Hippocampal formation (tissue), 2 donors: Measurements from ENCODE around the gene PPP2CA.
A peak's percentile ranks its signal among the peaks of the same experiment; 100 is the strongest.
"Not testable (repeated sequence)": the region's sequence is repeated elsewhere in the genome, so short reads cannot be mapped to it uniquely, and the experiment has no call there.

Experiments
- DNase-seq, 2 donors: peaks; one replicate each; lab custom pipeline; 2025; lab: John Stamatoyannopoulos, UW

The PPP2CA gene

DNA sequence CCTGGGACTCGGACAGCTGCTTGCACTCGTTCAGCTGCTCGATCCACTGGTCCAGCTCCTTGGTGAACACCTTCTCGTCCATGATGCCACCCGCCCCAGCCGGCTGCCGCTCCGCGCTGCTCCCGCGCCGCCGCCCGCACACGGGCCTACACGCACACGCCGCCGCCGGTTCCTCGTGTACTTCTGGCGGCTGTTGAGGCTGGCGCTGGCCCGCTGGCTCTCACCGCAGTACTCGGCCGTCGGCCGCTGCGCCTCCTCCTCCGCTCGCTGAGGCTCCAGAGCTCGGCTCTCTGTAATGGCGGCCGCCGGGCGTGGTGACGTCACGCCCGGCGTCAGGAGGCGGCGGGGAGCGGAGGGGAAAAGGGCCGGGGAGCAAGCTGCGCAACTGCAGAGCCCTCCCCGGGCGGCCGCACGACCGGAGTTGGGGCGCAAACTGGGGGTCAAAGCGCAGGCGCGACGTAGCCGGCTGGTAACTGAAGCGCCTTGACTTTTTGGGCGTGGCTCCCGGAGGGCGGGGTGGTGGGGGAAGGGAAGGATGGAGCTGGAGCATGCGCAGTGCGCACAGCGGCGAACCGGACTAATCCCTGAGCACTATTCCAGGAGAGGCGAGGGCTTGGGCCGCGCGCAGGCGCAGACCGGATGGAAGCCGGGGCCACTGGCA lies at the start of gene PPP2CA:
Gene PPP2CA, minus strand, starts transcription at position 294 of the 661 bp plus-strand sequence. Its CDS starts 212 bp downstream, at position 82.
- DNase-seq: peak; percentile 97 to 98

DNA sequence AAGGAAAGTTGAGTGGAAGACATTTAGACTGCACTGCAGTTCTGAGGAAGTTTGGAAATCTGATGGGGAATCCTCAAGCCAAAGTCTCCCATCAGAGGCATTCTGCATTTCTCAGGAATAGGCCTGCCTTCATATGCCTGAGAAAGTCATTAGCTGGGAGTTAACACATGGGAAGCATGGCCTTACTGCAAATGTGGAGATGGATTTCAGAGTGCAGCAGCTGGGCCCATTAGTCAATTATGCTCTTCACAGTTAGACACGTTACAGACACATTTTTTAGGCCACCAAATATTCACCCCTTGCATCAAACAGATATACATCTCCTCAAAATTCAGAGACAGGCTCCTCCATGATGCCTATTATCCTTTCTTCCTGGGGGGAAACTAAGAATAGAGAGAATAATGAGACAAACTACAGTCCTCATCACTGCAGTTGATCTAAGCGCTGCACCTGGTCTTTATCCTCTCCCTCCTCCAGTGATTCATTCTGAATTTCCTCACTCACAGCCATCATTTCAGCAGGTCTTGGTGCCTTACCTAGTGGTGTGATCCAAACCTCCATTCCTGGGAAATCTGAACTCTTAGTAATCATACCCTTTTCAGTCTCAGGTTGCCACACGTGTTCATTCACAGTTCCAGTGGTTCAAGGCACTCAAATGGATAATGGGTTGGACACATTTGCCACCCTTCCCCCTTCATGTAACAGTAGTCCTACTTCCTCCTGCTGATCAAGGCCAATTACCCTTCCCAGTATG lies 47.9 kb upstream of the PPP2CA start:
- no peak for DNase-seq

- no peak for DNase-seq
Measured at GRCh38 chr5:134271059-134271458, 45.2 kb upstream of the PPP2CA start.

GRCh38 chr5:134268919-134269318 lies 43.0 kb upstream of the PPP2CA start:
- no peak for DNase-seq

DNA sequence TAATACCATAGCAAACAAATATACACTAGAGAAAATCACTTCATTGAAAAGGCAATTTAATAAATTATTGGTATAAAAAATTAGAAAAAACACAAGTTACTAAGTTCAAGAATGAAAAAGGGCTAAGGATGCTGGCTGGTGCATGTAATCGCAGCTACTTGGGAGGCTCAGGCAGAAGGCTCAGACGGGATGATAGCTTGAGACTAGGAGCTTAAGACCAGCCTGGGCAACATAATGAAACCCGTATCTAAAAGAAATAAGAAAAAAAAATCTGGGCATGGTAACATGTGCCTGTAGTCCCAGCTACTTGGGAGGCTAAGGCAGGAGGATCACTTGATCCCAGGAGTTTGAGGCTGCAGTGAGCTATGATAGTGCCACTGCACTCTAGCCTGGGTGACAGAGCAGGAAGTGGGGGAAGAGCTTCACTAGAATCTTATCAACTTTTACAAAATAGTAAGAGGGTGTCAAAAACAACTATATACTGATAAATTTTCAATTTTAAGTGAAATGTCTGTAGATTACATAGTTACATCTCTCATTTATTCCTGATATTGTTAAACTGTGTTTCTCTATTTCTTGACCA lies 42.2 kb upstream of the PPP2CA start:
- no peak for DNase-seq

- no peak for DNase-seq
Measured at GRCh38 chr5:134267366-134268018, 41.6 kb upstream of the PPP2CA start.

DNA sequence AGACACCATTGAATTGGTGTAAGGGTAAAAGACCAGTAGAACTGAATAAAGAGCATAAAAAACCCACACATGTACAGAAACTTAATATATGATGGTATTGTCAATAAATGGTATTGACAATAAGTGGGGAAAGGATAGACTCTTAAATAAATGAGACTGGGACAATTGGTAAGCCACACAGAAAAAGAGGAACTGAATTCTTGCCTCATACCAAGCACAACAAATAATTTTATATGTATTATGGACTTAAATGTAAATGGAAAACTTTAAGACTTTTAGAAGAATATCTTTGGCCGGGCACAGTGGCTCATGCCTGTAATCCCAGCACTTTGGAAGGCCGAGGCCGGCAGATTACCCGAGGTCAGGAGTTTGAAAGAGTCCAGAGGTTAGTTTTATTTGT lies 37.9 kb upstream of the PPP2CA start:
- no peak for DNase-seq

DNA sequence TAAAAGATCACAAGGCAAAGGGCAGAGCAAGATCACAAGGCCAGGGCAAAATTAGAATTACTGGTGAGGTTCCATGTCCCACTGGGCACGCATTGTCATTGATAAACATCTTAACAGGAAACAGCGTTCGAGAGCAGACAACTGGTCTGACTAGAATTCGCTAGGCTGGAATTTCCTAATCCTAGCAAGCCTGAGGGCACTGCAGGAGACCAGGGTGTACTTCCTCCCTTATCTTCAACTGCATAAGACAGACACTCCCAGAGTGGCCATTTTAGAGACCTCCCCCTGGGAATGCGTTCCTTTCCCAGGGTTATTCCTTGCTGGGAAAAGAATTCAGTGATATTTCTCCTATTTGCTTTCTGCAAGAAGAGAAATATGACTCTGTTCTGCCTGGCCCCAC lies 36.8 kb upstream of the PPP2CA start:
- DNase-seq: not testable (repeated sequence)

DNA sequence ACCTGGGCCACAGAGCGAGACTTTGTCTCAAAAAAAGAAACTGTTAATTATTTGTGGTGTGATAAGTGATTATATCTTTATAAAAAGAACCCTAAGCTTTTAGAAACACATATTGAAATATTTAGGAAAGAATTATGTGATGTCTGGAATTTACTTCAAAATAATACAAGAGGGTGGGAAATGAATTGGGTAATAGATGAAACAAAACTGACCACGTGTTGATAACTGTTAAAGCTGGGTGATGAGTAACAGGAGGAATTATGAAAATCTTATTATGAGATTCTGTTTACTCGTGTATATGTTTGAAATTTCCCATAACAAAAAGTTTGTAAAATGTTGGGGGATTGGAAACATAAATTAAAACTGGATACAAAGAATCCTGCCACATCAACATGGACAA lies 33.0 kb upstream of the PPP2CA start:
- no peak for DNase-seq

GRCh38 chr5:134257176-134257575 lies 31.3 kb upstream of the PPP2CA start:
- no peak for DNase-seq

- no peak for DNase-seq
Measured at GRCh38 chr5:134255418-134256150, 29.7 kb upstream of the PPP2CA start.

DNA sequence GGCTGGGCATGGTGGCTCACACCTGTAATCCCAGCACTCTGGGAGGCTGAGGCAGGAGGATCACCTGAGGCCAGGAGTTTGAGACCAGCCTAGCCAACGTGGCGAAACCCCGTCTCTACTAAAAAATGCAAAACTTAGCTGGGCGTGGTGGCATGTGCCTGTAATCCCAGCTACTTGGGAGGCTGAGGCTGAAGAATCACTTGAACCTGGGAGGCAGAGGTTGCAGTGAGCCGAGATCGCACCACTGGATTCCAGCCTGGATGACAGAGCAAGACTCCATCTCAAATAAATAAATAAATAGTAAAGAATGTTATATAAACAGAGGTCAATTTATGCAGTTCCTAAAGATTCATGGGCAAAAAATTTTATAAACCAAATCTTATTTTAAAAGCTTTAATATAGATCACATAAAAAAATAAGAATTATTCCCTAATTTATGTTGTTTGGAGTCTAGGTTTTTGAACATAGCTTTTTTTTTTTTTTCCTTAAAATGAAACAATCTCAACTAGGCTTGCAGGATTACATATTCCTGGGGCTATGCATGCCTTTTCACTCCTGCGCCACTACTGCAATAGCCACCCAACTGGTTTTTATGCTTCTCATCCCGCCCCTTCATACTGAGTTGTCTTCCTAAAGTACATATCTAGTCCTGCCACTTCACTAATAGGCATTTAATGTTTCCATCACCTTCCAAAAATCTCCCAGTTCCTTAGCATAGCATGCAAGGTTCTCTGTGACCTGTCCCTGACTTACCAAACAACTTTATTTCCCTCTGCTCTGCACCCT lies 27.7 kb upstream of the PPP2CA start:
- DNase-seq: not testable (repeated sequence)

DNA sequence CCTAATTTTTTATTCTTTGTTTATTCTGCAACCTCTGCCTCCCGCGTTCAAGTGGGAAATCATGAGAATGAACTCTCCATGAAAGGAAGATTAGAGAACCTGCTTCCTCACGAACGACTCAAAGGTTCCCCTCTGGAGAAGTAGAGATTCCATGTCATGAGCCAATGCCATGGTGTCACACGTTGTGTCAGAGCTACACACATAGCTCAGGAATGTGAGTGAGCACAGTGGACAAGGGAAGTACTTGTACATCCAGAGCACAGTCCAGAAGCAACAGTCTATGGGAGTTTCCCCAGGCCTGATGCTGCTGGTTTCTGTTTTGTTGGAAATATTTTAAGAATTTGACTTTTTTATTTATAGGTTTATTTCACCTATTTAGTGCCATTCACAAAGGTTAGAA lies 26.8 kb upstream of the PPP2CA start:
- no peak for DNase-seq

- DNase-seq: no peak
Measured at GRCh38 chr5:134250949-134251348, 25.1 kb upstream of the PPP2CA start.

DNA sequence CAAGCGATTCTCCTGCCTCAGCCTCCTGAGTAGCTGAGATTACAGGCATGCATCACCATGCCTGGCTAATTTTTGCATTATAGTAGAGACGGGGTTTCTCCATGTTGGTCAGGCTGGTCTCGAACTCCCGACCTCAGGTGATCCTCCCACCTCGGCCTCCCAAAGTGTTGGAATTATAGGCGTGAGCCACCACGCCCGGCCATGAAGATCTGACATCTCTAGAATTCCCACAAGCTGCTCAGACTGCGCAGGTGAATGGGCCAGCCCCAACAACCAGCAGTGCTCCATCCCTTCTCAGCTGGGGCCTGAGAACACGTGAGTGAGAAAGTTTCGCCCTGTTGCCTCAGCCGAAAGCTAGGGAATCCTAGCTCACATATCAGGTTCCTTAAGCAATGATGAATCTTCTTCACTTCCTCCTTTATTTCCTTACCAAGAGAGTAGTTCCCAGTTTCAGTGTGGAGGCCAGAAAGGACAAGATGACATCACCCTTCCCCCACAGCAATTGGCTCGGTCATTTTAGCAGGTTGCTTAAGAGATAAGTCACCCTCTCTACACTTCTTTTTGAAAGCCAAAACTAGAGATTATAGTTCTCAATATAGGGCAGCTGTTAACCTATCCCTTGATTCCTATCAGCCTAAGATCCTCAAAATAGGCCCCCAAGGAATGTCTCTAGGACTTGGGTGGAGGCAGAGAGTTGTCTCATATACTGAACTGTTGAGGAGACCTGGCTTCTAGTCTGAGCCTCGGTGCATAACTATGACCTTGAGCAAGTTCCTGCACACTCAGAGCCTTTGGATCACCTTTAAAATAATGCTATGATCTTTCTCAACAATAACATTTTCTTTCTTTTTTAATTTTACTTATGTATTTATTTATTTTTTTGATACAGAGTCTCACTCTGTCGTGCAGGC lies 23.9 kb upstream of the PPP2CA start:
- DNase-seq: peak in 1 of 2 donors; percentile 13

GRCh38 chr5:134248256-134248655 lies 22.4 kb upstream of the PPP2CA start:
- DNase-seq: no peak

DNA sequence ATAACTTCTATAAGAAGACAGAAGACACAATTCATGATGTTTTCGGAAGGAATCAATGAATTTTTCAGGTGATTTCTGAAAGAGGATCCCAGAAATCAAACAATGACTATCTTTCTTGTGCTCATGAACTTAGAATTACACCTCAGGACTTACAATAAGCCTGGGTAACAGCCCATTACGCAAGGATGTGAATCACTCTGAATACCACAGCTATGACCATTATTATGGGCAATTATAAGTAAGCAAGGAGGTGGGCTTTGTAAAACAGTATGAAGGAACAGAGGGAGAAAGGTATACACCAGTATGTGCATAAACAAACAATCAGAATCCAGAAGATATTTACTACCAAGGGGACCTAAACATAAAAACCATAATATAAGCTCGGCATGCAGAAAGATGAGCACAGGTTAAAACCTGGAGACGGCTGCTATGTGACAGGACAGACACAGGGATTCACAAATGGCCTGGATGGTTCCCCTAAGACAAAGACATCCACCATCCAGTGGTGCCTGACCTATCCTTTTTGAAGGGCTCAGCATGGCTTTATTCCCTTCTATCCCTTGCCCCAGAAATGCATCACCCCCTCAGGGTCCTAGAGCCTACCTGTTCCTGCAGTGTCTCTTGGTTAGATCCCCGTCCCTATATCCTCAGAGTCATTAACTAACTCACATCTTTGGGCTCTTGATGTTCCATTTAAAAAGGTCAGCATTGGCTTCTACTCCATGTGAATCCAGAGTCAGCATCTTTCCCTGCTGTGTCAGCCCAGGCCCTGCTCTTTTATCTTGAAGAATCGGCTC lies 21.8 kb upstream of the PPP2CA start:
- DNase-seq: no peak

DNA sequence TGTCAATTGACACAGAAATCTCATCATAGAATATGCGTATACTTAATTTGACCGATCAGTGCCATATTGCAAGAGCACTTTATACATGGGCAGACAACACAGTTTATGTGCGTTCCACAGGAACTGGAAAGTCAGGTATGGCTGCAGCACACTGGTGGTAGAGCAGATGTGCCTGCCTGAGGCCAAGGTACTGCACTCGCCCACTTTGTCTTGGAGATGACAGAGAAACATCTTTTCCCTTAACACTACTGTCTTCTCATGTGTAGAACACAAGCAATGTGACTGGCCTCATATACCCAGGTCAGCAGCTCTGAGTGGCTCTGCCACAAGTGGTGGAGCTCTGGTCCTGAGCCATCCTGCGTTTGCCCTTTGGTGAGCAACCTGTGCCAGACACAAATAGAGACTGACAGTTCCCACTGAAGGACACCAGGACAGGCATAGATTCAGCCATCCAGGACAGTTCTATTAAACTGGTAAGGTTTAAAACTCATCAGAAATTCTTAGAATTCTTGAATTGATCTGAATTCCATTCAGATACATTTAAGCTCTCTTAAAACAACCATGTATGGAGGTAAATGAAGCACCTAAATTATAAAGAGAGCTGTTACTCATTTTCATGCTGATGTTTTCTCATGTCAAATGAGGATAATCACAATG lies 21.0 kb upstream of the PPP2CA start:
- no peak for DNase-seq

- DNase-seq: no peak
Measured at GRCh38 chr5:134245692-134246091, 19.8 kb upstream of the PPP2CA start.
